GM21786 (cell line): ENCODE data around the gene IFNA10.
"Not testable (repeated sequence)": the region's sequence is repeated elsewhere in the genome, so short reads cannot be mapped to it uniquely, and the experiment has no call there.

Experiments
- ATAC-seq: cut with Tn5 transposase; IDR thresholded peaks from one replicate; pipeline ENCODE4 v1.9.1; 2021; ENCODE audit not compliant: unreplicated experiment

Gene IFNA10

DNA sequence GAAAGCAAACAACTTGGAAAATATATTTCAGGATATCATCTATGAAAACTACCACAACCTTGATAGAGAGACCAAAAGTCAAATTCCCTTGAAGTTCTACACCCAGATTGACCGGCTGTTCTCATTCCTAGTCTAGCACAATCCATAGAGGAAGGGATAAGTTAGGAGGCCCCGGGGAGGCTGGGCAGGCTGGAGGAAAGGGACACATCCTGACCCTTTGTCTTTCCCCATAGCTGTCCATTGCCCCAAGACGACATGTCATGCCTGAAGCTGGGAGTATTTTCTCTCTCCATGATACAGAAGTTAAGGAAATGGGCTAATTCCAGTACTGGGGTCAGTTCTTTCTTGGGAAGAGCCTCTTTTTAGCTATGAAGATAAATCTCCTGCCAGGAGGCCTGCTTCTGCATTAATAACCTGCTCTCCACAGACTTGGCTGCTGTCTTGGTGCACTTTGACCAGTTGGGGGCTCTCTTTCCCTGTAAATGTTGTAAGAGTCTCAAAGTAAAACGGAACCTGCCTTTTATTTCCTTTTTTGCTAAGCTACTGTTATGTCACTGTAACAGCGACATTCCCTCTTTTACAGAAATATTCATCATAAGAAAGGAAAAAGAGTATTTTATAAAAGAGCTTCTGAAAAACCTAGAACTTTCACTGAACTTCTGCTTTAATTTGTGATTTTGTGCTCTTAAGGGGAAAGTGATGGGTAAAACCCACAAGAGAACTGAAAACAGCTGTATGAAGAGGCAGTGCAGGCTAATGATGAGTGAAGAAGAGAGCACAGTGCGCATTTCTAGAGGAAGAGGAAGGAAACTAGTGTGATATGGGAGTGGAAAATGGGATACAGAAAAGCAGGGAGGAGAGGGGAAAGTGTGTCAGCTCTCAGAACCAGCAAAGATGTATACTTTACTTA, 11.8 kb downstream of the IFNA10 start:
- ATAC-seq: peak; percentile 94

DNA sequence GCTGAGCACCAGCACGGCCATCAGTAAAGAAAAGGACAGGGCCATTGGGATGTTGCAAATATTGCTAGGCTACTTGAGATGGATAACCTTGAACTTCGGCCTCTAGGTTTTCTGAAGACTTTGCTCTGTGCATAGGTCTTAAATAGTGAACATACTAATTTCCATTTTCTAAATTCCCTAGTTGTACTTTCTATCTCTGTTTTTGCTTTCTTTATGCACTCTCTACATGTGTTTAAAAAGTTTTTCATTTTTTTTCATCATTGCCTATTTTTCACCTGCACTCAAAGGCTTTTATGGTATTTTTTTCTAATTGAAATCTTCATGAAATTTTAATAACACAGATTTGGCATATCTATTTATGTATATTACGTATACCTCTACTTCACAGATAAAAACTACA, 19.5 kb downstream of the IFNA10 start, which contains the start of gene IFNA4:
TSS of gene IFNA4 (minus strand) at position 101 of the 400 bp plus-strand sequence. CDS start at position 45, 56 bp downstream.
- not testable (repeated sequence) for ATAC-seq

DNA sequence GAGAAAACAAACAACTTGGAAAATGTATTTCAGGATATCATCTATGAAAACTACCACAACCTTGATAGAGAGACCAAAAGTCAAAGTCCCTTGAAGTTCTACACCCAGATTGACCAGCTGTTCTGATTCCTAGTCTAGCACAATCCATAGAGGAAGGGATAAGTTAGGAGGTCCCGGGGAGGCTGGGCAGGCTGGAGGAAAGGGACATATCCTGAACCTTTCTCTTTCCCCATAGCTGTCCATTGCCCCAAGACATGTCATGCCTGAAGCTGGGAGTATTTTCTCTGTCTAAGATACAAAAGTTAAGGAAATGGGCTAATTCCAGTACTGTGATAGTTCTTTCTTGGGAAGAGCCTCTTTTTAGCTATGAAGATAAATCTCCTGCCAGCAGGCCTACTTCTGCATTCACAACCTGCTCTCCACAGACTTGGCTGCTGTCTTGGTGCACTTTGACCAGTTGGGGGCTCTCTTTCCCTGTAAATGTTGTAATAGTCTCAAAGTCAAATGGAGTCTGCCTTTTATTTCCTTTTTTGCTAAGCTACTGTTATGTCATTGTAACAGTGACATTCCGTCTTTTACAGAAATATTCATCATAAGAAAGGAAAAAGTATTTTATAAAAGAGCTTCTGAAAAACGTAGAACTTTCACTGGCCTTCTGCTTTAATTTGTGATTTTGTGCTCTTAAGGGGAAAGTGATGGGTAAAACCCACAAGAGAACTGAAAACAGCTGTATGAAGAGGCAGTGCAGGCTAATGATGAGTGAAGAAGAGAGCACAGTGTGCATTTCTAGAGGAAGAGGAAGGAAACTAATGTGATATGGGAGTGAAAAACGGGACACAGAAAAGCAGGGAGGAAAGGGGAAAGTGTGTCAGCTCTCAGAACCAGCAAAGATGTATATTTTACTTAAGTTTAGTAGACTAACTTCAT, 23.9 kb downstream of the IFNA10 start:
- peak; percentile 92 for ATAC-seq

DNA sequence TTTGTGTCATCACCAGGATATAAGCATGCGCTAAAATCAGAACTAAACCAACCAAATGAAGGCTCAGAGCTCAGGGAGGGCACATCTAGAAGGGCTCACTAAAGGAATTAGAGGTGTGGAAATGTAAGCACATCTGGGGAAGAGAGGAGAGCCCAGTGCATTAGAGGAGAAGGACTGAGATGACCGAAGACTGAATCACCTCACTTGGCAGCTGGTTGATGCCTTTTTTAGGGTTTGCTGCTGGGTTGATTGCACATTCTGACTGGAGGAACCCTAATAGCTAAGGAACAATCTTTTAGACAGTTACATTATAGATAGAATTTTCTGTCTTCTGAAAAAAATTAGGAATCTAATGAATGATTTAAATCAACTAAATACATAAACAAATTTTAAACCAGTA, 32.3 kb downstream of the IFNA10 start:
- no peak for ATAC-seq

DNA sequence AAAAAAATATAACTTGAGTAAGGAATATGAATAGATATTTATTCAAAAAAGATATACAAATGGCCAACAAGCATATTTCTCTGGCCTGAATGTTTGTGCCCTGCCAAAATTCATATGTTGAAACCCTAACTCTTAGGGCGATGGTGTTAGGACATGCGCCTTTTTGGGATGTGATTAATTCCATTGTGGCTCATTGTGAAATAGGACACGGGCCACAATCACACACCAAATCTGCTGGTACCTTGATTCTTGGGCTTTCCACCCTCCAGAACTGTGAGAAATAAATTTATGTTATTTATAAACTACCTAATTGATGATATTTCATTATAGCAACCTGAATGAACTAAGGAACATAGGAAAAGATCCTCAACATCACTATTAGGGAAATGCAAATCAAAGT, 34.8 kb downstream of the IFNA10 start:
- no peak for ATAC-seq

DNA sequence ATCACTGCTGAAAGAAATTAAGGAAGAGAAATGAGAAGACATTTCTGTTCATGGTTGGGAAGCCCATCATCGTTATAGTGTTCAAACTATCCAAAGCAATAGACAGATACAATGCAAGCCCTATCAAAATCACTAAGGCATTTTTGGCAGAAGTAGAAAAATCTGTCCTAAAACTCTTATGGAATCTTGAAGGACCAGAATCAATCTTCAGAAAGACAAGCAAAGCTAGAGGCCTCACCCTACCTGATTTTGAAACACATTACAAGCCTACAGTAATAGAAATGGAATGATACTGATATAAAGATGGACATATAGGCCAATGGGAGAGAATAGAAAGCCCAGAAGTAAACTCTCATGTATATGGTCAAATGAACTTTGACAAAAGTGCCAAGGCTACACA, 35.6 kb downstream of the IFNA10 start:
- no peak for ATAC-seq

DNA sequence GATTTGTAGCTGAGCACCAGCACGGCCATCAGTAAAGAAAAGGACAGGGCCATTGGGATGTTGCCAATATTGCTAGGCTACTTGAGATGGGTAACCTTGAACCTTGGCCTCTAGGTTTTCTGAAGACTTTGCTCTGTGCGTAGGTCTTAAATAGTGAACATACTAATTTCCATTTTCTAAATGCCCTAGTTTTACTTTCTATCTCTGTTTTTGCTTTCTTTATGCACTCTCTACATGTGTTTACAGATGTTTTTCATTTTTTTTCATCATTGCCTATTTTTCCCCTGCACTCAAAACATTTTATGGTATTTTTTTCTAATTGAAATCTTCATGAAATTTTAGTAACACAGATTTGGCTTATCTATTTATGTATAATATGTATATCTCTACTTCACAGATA, 40.4 kb downstream of the IFNA10 start, which contains the start of gene IFNA21:
TSS of gene IFNA21 (minus strand) at position 101 of the 400 bp plus-strand sequence. CDS start at position 53, 48 bp downstream.
- not testable (repeated sequence) for ATAC-seq

DNA sequence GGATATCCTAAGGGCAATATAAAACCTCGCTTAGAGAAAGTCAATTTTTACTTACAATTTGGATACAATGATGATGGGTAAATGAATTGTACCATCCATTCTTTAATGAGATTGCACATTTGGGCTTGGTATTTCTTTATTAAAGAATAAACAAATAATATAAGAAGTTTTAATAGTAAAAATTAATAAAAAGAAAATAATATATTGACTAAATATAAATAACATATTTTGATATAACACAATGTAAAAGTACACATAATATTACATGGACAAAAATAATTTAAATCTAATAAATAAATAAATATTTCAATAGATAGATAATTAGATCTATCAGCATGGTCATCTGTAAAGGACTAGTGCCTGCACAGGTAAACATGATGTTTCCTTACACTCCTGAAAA, 41.4 kb downstream of the IFNA10 start:
- ATAC-seq: no peak

DNA sequence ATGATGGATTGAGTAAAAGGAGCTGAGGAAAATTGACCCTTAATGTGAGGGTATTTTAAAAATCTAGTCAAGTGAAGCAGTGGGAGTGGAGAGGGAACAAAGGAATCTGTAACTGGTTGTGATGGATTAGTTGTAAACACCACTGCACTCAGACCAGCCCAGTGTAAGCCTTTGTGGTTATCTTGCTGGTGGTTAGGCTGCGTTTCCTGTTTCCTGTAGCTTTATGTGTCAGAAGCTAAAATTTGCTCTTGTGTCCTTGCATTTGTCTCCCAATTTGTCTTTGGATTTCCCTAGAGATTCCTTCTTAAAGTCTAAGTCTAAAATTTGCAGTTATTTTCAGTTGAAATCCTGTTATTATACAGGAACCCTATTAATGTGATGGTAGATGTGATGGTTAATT, 46.8 kb downstream of the IFNA10 start:
- ATAC-seq: peak; percentile 87
